K562 (cell line): ENCODE results near the gene MIEN1. TPM values are rescaled to one million over a fixed set of nuclear protein-coding genes. Genes with fewer than 3 reads are reported as not detected.
A peak's percentile ranks its signal among the peaks of the same experiment; 100 is the strongest.

Experiments
- ARID4B ChIP-seq: sonication (generic); formaldehyde crosslinking; IDR thresholded peaks from 2 replicates; pipeline ENCODE4 v1.8.0; 2022; ENCODE audit warnings: mild to moderate bottlenecking, missing genetic modification reagents
- ATF4 ChIP-seq: fragments of 450-650 bp; formaldehyde crosslinking; IDR thresholded peaks from 2 replicates; pipeline ENCODE4 v1.4.0; 2022; ENCODE audit warnings: mild to moderate bottlenecking, moderate library complexity
- BRCA1 ChIP-seq, 2 experiments: fragments of 450-650 bp in 1 of 2; sonication (generic) in 1 of 2; formaldehyde crosslinking in 1 of 2; IDR thresholded peaks; 2 replicates each; pipeline versions ENCODE4 v1.5.0 to v1.6.1; 2017 to 2020; ENCODE audit warnings: mild to moderate bottlenecking in 1 of 2, missing genetic modification reagents in 1 of 2
- CAMTA2 ChIP-seq: fragments of 250-450 bp; sonication (Bioruptor Pico); conservative IDR thresholded peaks from 2 replicates; pipeline ENCODE4 v1.5.1; 2022
- CBX1 ChIP-seq: sonication (generic); IDR thresholded peaks from 2 replicates; pipeline ENCODE4 v1.6.1; 2016; ENCODE audit warnings: antibody characterized with exemption, low read depth, mild to moderate bottlenecking
- GABPB2 ChIP-seq: fragments of 250-450 bp; sonication (Bioruptor Pico); conservative IDR thresholded peaks from 2 replicates; pipeline ENCODE4 v1.5.1; 2021; ENCODE audit warnings: mild to moderate bottlenecking
- MBD2 ChIP-seq: sonication (generic); IDR thresholded peaks from 2 replicates; pipeline ENCODE4 v1.6.1; 2016; ENCODE audit warnings: low read depth, borderline replicate concordance
- MEF2A ChIP-seq: IDR thresholded peaks from 2 replicates; pipeline ENCODE4 v1.6.1; 2011; ENCODE audit warnings: low read depth, mild to moderate bottlenecking, low read length, moderate library complexity; ENCODE audit not compliant: control insufficient read depth
- NR1H2 ChIP-seq: sonication (generic); formaldehyde crosslinking; IDR thresholded peaks from 2 replicates; pipeline ENCODE4 v1.4.0; 2020; ENCODE audit warnings: mild to moderate bottlenecking, missing genetic modification reagents
- PHF8 ChIP-seq: fragments of 200-600 bp; sonication (generic); IDR thresholded peaks from 2 replicates; pipeline ENCODE4 v1.6.1; 2012; ENCODE audit warnings: mixed run types, mild to moderate bottlenecking, inconsistent platforms, low read length, moderate library complexity, borderline replicate concordance
- POLR2AphosphoS2 ChIP-seq: IDR thresholded peaks from 2 replicates; pipeline ENCODE4 v1.6.1; 2012; ENCODE audit warnings: low read length, improper control_type of control experiment
- RAD51 ChIP-seq: fragments of 450-650 bp; IDR thresholded peaks from 2 replicates; pipeline ENCODE4 v1.7.1; 2016; ENCODE audit warnings: low read depth, mild to moderate bottlenecking, borderline replicate concordance
- RBBP5 ChIP-seq: fragments of 200-600 bp; sonication (generic); IDR thresholded peaks from 2 replicates; pipeline ENCODE4 v1.6.1; 2012; ENCODE audit warnings: borderline replicate concordance, mild to moderate bottlenecking, low read length, control low read depth, inconsistent platforms; ENCODE audit not compliant: insufficient read depth, poor library complexity, severe bottlenecking
- SIN3B ChIP-seq: fragments of 450-650 bp; IDR thresholded peaks from 2 replicates; pipeline ENCODE4 v1.6.1; 2017; ENCODE audit warnings: low read depth, mild to moderate bottlenecking, moderate library complexity
- SP1 ChIP-seq: sonication (generic); formaldehyde crosslinking; IDR thresholded peaks from 2 replicates; pipeline ENCODE4 v1.8.1; 2022; ENCODE audit warnings: mild to moderate bottlenecking, missing genetic modification reagents
- SRSF3 ChIP-seq: fragments of 200-400 bp; formaldehyde crosslinking; IDR thresholded peaks from 2 replicates; pipeline ENCODE4 v1.6.1; 2016; ENCODE audit warnings: mild to moderate bottlenecking, low read length, moderate library complexity; ENCODE audit not compliant: insufficient read depth
- STAT5B ChIP-seq: fragments of 250-450 bp; sonication (Bioruptor Pico); IDR thresholded peaks from 2 replicates; pipeline ENCODE4 v1.8.0; 2021; ENCODE audit warnings: mild to moderate bottlenecking, inconsistent platforms
- STAT6 ChIP-seq: sonication (generic); formaldehyde crosslinking; IDR thresholded peaks from 2 replicates; pipeline ENCODE4 v1.8.1; 2023; ENCODE audit warnings: mild to moderate bottlenecking, missing genetic modification reagents
- TGIF2 ChIP-seq: sonication (generic); formaldehyde crosslinking; IDR thresholded peaks from 2 replicates; pipeline ENCODE4 v1.8.1; 2022; ENCODE audit warnings: mild to moderate bottlenecking, missing genetic modification reagents, moderate library complexity
- ZC3H8 ChIP-seq: fragments of 450-650 bp; IDR thresholded peaks from 2 replicates; pipeline ENCODE4 v1.6.1; 2017
- ZNF780A ChIP-seq: fragments of 250-450 bp; sonication (Bioruptor Pico); IDR thresholded peaks from 2 replicates; pipeline ENCODE4 v1.5.0; 2021; ENCODE audit warnings: mild to moderate bottlenecking
- polyA plus RNA-seq, 8 experiments: library from polyadenylated mRNA; depleted of rRNA in 4 of 8; stranded (reverse) in 5 of 8; unstranded in 3 of 8; fragments of >200 nt; fragmentation: Nextera tagmentation in 2 of 8; fragmentation: Illumina TruSeq in 1 of 8; extraction: Ambion mirVana in 2 of 8; extraction: Trizol in 1 of 8; gene quantifications; 2 replicates each; pipeline versions ENCODE4 v1.2.1 to v1.2.3, GENCODE V29; 2011 to 2014; ENCODE audit warnings: inconsistent platforms in 1 of 8, missing spikeins in 1 of 8
- total RNA-seq, 7 experiments: library from RNA; depleted of rRNA in 6 of 7; stranded (reverse); fragments of >200 nt in 6 of 7; fragmentation: Illumina TruSeq in 2 of 7; extraction: Trizol in 2 of 7; gene quantifications; 2 replicates each; pipeline versions ENCODE4 v1.2.1 to v1.2.3, GENCODE V29; 2011 to 2021; ENCODE audit warnings: low replicate concordance in 1 of 7

The MIEN1 gene
- total and polyA plus RNA-seq, 9 of the 15 experiments (the other 6 are each of a cell fraction or from before 2014, with no cell fraction given) = 61.3 to 142 (median 78.9) TPM

GRCh38 chr17:39754161-39754957 lies 24.0 kb upstream of the MIEN1 start (continued):
- TF ChIP-seq MBD2 = no peak
- no peak for TF ChIP-seq CAMTA2 (CRISPR knock-in tag)
- peak; percentile 30 for TF ChIP-seq RBBP5
- TF ChIP-seq ZNF780A (CRISPR knock-in tag) = no peak
- TF ChIP-seq CBX1 = no peak
- TF ChIP-seq GABPB2 (CRISPR knock-in tag) = no peak
- no peak for TF ChIP-seq NR1H2 (CRISPR knock-in tag)
- TF ChIP-seq ATF4 (CRISPR knock-in tag) = no peak
- TF ChIP-seq SP1 (CRISPR knock-in tag) = no peak
- TF ChIP-seq RAD51 = no peak
- TF ChIP-seq MEF2A = no peak
- TF ChIP-seq BRCA1 (IDR thresholded peaks at IDR 0.05) = no peak
- TF ChIP-seq BRCA1 (CRISPR knock-in tag; IDR thresholded peaks at IDR 0.05) = no peak
- TF ChIP-seq STAT6 = no peak
- peak; percentile 77; the same call in 1 of the 2 replicates for TF ChIP-seq ARID4B
- TF ChIP-seq SIN3B = peak; percentile 91
- TF ChIP-seq TGIF2 (CRISPR knock-in tag) = no peak
- TF ChIP-seq SRSF3 = no peak
- peak; percentile 53; the same call in 1 of the 2 replicates for TF ChIP-seq PHF8
- no peak for TF ChIP-seq ZC3H8
- TF ChIP-seq STAT5B (CRISPR knock-in tag) = no peak
- no peak for TF ChIP-seq POLR2AphosphoS2
